Activated CD4-positive, alpha-beta T cell treated with anti-CD3 and anti-CD28 coated beads, Interleukin-2, amount 10 ng/mL, durations not matched to agents 7 days and 5 days (primary cell): Measurements from ENCODE around the gene SMIM20. TPM values are rescaled to one million over a fixed set of nuclear protein-coding genes. Genes with fewer than 3 reads are reported as not detected.

Experiments used
- CTCF ChIA-PET: fragments of 350-600 bp; sonication (Branson Sonifier 250); formaldehyde crosslinking; loops from one replicate; lab custom pipeline; 2021; ENCODE audit warnings: antibody characterized with exemption; lab: Charles Lee
- POLR2A ChIA-PET: fragments of 350-600 bp; sonication (Branson Sonifier 250); formaldehyde crosslinking; loops from one replicate; lab custom pipeline; 2021; ENCODE audit warnings: antibody characterized with exemption; lab: Charles Lee
- DNase-seq: peaks from one replicate; pipeline ENCODE4 v3.0.0-alpha.2; 2020
- H3K27ac Mint-ChIP-seq: one replicate; pipeline ENCODE4 v1.8.0; 2021; ENCODE audit warnings: mild to moderate bottlenecking, moderate library complexity, mixed read lengths
- H3K27me3 Mint-ChIP-seq: one replicate; pipeline ENCODE4 v1.8.0; 2021; ENCODE audit warnings: mixed read lengths
- H3K36me3 Mint-ChIP-seq: one replicate; pipeline ENCODE4 v1.8.0; 2021; ENCODE audit warnings: low read depth, mixed read lengths
- H3K4me1 Mint-ChIP-seq: one replicate; pipeline ENCODE4 v1.8.0; 2021; ENCODE audit warnings: mixed read lengths
- H3K4me3 Mint-ChIP-seq: one replicate; pipeline ENCODE4 v1.8.0; 2021; ENCODE audit warnings: mild to moderate bottlenecking, moderate library complexity, mixed read lengths
- H3K9me3 Mint-ChIP-seq: one replicate; pipeline ENCODE4 v1.8.0; 2021; ENCODE audit warnings: mixed read lengths
- total RNA-seq, 2 experiments: library from RNA; stranded (reverse); gene quantifications; one replicate each; pipeline ENCODE4 v1.2.3, GENCODE V29; 2021

The SMIM20 gene
- total RNA-seq, 2 experiments from 2014 or later: 12.2 TPM

GRCh38 chr4:25954293-25954904 is 40.4 kb downstream of the SMIM20 start:
- Mint-ChIP-seq H3K27me3 (peaks cover 17% of the 10 kb centered on the region), H3K4me3 (no peak overlapping the region), H3K27ac (no peak overlapping the region), H3K4me1 (peaks cover 11% of the 10 kb centered on the region), H3K9me3 (no peaks in the 10 kb centered on the region), H3K36me3 (no peaks in the 10 kb centered on the region)
- no peak for DNase-seq
- CTCF ChIA-PET: interaction anchor here (0.6 to 1.4 kb wide), 3 partner anchors 9 to 253 kb away, joined by 3 to 5 read pairs (median 3); no protein-coding TSS in a partner anchor
- POLR2A ChIA-PET: no interaction called here

GRCh38 chr4:25955705-25956104 is 41.7 kb downstream of the SMIM20 start:
- Mint-ChIP-seq H3K9me3 (no peaks in the 10 kb centered on the region), H3K27me3 (peaks cover 10% of the 10 kb centered on the region), H3K27ac (no peak overlapping the region), H3K36me3 (no peaks in the 10 kb centered on the region), H3K4me1 (peaks cover 11% of the 10 kb centered on the region), H3K4me3 (no peak overlapping the region)
- CTCF ChIA-PET: interaction anchor here (1.2 kb wide), 1 partner anchor 16 kb away, joined by 4 read pairs; no protein-coding TSS in a partner anchor
- POLR2A ChIA-PET: no interaction called here
- DNase-seq: no peak

GRCh38 chr4:25956260-25956659 is 42.2 kb downstream of the SMIM20 start:
- H3K27me3 Mint-ChIP-seq: peaks cover 6% of the 10 kb centered on the region
- ChIA-PET CTCF (interaction anchor here (1.2 kb wide), 1 partner anchor 17 kb away, joined by 4 read pairs; no protein-coding TSS in a partner anchor), POLR2A (no interaction called here)
- H3K36me3 Mint-ChIP-seq: no peaks in the 10 kb centered on the region
- no peak overlapping the region for H3K4me3 Mint-ChIP-seq
- DNase-seq: no peak
- H3K27ac Mint-ChIP-seq: no peak overlapping the region
- H3K9me3 Mint-ChIP-seq: no peaks in the 10 kb centered on the region
- peaks cover 6% of the 10 kb centered on the region for H3K4me1 Mint-ChIP-seq

GRCh38 chr4:25958110-25958509 is 44.1 kb downstream of the SMIM20 start:
- Mint-ChIP-seq H3K36me3 (no peaks in the 10 kb centered on the region), H3K4me1 (no peaks in the 10 kb centered on the region), H3K27me3 (peaks cover 6% of the 10 kb centered on the region), H3K9me3 (no peaks in the 10 kb centered on the region), H3K27ac (no peak overlapping the region), H3K4me3 (no peak overlapping the region)
- POLR2A ChIA-PET: no interaction called here
- CTCF ChIA-PET: interaction anchor here (0.6 kb wide), 1 partner anchor 801 kb away, joined by 3 read pairs; no protein-coding TSS in a partner anchor
- no peak for DNase-seq

- no peaks in the 10 kb centered on the region for H3K36me3 Mint-ChIP-seq
- no peak overlapping the region for H3K27ac Mint-ChIP-seq
- H3K27me3 Mint-ChIP-seq: peaks cover 5% of the 10 kb centered on the region
- no peak overlapping the region for H3K4me3 Mint-ChIP-seq
- no peaks in the 10 kb centered on the region for H3K4me1 Mint-ChIP-seq
- no peak for DNase-seq
- ChIA-PET POLR2A (no interaction called here), CTCF (interaction anchor here (1.1 kb wide), 1 partner anchor 47 kb away, joined by 3 read pairs; no protein-coding TSS in a partner anchor)
- H3K9me3 Mint-ChIP-seq: no peaks in the 10 kb centered on the region
Measured at GRCh38 chr4:25962393-25962792, 48.4 kb downstream of the SMIM20 start.

GRCh38 chr4:25965629-25966028 is 51.6 kb downstream of the SMIM20 start:
- CTCF ChIA-PET: interaction anchor here (1.0 kb wide), 1 partner anchor 11 kb away, joined by 3 read pairs; no protein-coding TSS in a partner anchor

GRCh38 chr4:25966171-25966570 is 52.2 kb downstream of the SMIM20 start:
- POLR2A ChIA-PET: no interaction called here
- Mint-ChIP-seq H3K9me3 (no peaks in the 10 kb centered on the region), H3K27ac (no peak overlapping the region), H3K4me1 (no peaks in the 10 kb centered on the region), H3K36me3 (no peaks in the 10 kb centered on the region), H3K27me3 (peaks cover 5% of the 10 kb centered on the region), H3K4me3 (no peak overlapping the region)
- no peak for DNase-seq
- CTCF ChIA-PET: no interaction called here

More at GRCh38 chr4:25965629-25966028, 51.6 kb downstream of the SMIM20 start:
- no peaks in the 10 kb centered on the region for H3K9me3 Mint-ChIP-seq
- peaks cover 5% of the 10 kb centered on the region for H3K27me3 Mint-ChIP-seq
- H3K4me1 Mint-ChIP-seq: no peaks in the 10 kb centered on the region
- no peak overlapping the region for H3K27ac Mint-ChIP-seq
- POLR2A ChIA-PET: no interaction called here
- H3K4me3 Mint-ChIP-seq: no peak overlapping the region
- H3K36me3 Mint-ChIP-seq: no peaks in the 10 kb centered on the region
- no peak for DNase-seq

GRCh38 chr4:25969374-25970155 is 55.5 kb downstream of the SMIM20 start:
- H3K27ac Mint-ChIP-seq: no peak overlapping the region
- H3K9me3 Mint-ChIP-seq: no peaks in the 10 kb centered on the region
- no peaks in the 10 kb centered on the region for H3K4me1 Mint-ChIP-seq
- CTCF ChIA-PET: interaction anchor here (0.9 to 5.3 kb wide), 4 partner anchors 8 to 19 kb away, joined by 3 to 18 read pairs (median 4); no protein-coding TSS in a partner anchor
- H3K27me3 Mint-ChIP-seq: no peaks in the 10 kb centered on the region
- H3K4me3 Mint-ChIP-seq: no peak overlapping the region
- no peaks in the 10 kb centered on the region for H3K36me3 Mint-ChIP-seq
- no peak for DNase-seq
- POLR2A ChIA-PET: interaction anchor here (0.7 kb wide), 1 partner anchor 313 kb away, joined by 4 read pairs; no protein-coding TSS in a partner anchor

GRCh38 chr4:25970226-25970675 is 56.2 kb downstream of the SMIM20 start:
- ChIA-PET CTCF (interaction anchor here (0.8 to 5.3 kb wide), 3 partner anchors 8 to 25 kb away, joined by 3 to 18 read pairs (median 3); no protein-coding TSS in a partner anchor), POLR2A (interaction anchor here (0.7 kb wide), 1 partner anchor 313 kb away, joined by 4 read pairs; no protein-coding TSS in a partner anchor)
- Mint-ChIP-seq H3K4me3 (no peak overlapping the region), H3K36me3 (no peaks in the 10 kb centered on the region), H3K27me3 (no peaks in the 10 kb centered on the region), H3K27ac (no peak overlapping the region), H3K4me1 (no peaks in the 10 kb centered on the region), H3K9me3 (no peaks in the 10 kb centered on the region)
- no peak for DNase-seq

- Mint-ChIP-seq H3K27me3 (no peaks in the 10 kb centered on the region), H3K27ac (no peak overlapping the region), H3K4me1 (no peaks in the 10 kb centered on the region), H3K9me3 (no peaks in the 10 kb centered on the region), H3K4me3 (no peak overlapping the region), H3K36me3 (no peaks in the 10 kb centered on the region)
- ChIA-PET CTCF (interaction anchor here (0.8 to 5.3 kb wide), 2 partner anchors 17 to 25 kb away, joined by 3 to 18 read pairs; no protein-coding TSS in a partner anchor), POLR2A (interaction anchor here (0.7 kb wide), 1 partner anchor 312 kb away, joined by 4 read pairs; no protein-coding TSS in a partner anchor)
- no peak for DNase-seq
Measured at GRCh38 chr4:25970691-25971432, 56.8 kb downstream of the SMIM20 start.

- ChIA-PET CTCF (no interaction called here), POLR2A (no interaction called here)
- Mint-ChIP-seq H3K27me3 (no peaks in the 10 kb centered on the region), H3K27ac (no peak overlapping the region), H3K4me1 (no peaks in the 10 kb centered on the region), H3K4me3 (no peak overlapping the region), H3K9me3 (no peaks in the 10 kb centered on the region), H3K36me3 (no peaks in the 10 kb centered on the region)
- DNase-seq: no peak
Measured at GRCh38 chr4:25972366-25972765, 58.3 kb downstream of the SMIM20 start.
